Choroid plexus epithelial cell (primary cell): ENCODE results near the gene CENPK.

Experiments
- DNase-seq: peaks from one replicate; pipeline ENCODE4 v3.0.0-alpha.2; 2010; ENCODE audit warnings: low read depth
- H3K4me3 ChIP-seq: 2 replicates; pipeline ENCODE4 v1.5.1; 2011; ENCODE audit warnings: low read depth, mild to moderate bottlenecking, control low read depth, low read length, moderate library complexity
- TF ChIP-seq, protein P1 (sequence below): conservative IDR thresholded peaks from 2 replicates; pipeline ENCODE4 v1.5.1; 2011; ENCODE audit warnings: low read depth, mild to moderate bottlenecking, control low read depth, inconsistent platforms, low read length, moderate library complexity

CENPK gene

DNA sequence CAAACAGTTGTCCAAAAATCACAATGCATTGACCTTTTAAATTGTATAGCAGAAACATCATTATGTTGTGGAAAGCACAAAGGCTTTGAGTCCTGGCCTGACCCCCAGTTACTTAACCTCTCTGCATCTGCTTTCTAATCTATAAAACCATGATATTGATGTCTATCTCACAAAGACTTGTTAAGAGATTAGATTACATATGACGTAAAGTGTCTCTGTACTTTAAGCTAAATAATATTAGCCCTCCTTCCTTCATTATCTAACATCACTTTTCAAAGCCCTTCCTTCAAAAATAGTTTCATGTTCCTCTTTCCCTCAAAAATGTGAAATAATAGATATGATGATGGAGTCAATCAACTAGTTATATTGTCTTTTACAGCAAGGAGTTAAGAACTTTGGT is 84.6 kb downstream of the CENPK start:
- DNase-seq = peak; percentile 22
- TF ChIP-seq, protein P1, sequence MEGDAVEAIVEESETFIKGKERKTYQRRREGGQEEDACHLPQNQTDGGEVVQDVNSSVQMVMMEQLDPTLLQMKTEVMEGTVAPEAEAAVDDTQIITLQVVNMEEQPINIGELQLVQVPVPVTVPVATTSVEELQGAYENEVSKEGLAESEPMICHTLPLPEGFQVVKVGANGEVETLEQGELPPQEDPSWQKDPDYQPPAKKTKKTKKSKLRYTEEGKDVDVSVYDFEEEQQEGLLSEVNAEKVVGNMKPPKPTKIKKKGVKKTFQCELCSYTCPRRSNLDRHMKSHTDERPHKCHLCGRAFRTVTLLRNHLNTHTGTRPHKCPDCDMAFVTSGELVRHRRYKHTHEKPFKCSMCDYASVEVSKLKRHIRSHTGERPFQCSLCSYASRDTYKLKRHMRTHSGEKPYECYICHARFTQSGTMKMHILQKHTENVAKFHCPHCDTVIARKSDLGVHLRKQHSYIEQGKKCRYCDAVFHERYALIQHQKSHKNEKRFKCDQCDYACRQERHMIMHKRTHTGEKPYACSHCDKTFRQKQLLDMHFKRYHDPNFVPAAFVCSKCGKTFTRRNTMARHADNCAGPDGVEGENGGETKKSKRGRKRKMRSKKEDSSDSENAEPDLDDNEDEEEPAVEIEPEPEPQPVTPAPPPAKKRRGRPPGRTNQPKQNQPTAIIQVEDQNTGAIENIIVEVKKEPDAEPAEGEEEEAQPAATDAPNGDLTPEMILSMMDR = no peak
- no peak overlapping the region for H3K4me3 ChIP-seq

- DNase-seq = no peak
- TF ChIP-seq, protein P1 = no peak
- no peak overlapping the region for H3K4me3 ChIP-seq
Observed at GRCh38 chr5:65475895-65476294, 87.1 kb downstream of the CENPK start.

DNA sequence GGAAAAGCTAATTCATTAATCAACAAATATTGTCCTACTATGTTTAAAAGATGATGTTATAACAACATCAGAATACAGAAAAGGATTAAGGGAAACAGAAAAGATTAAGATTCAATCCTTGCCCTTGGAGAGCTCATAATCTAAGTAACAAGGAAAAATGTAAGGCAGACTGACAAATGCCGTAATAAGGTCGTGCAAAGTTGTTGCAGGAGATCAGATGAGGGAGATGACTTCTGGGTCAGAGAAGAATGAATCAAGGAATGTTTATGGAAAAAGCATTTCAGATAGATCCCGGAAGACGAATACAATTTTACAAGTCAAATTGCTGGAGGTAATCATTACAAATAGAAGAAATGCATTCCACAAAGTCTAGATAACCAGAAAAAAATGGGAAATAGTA is 87.6 kb downstream of the CENPK start:
- no peak overlapping the region for H3K4me3 ChIP-seq
- TF ChIP-seq, protein P1 = no peak

DNA sequence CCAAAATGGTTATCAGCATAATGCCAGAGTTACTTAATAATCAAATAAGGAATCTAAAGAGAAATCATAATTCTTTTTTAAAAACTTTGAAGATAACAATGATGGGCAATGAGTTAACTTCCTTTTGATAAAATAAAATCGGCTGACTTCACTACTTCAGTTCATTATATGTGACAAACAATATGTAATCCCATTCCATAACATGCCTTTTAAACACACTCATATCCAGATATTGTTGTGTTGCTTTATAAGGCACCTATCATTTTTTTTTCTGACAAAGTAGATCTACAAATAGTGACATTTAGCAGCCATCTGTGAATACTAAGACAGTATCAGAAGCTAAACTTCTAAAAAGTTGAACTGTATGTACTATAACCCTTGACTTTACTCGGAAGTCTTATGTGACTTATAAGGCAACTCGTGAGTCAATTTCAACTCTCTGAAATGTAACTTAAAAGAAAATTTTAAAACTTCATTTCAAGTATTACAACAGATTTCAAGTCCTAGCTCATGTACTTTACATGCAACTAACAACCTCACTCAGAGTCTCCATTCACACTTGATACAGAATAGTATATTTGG is 88.7 kb downstream of the CENPK start:
- peak; percentile 14 for DNase-seq
- no peak overlapping the region for H3K4me3 ChIP-seq

More for the DNA sequence above, 87.6 kb downstream of the CENPK start:
- no peak for DNase-seq

GRCh38 chr5:65468633-65469032 is 94.3 kb downstream of the CENPK start:
- TF ChIP-seq, protein P1 = no peak
- no peak overlapping the region for H3K4me3 ChIP-seq
- peak; percentile 33 for DNase-seq

More for the DNA sequence above, 88.7 kb downstream of the CENPK start:
- TF ChIP-seq, protein P1 = no peak
